ENCODE results near the gene APOE. TPM values are rescaled to one million over a fixed set of nuclear protein-coding genes. Genes with fewer than 3 reads are reported as not detected.

The APOE gene
- total and polyA plus RNA-seq, 2 experiments from 2014 or later = 1,133 to 1,438 TPM

GRCh38 chr19:44897835-44898234 is 7.8 kb upstream of the APOE start:
- Histone ChIP-seq H2AFZ (no peak overlapping the region), H3K79me2 (replicated peaks; ENCODE audit: insufficient read depth) (peaks cover 33% of the 10 kb centered on the region), H3F3A (replicated peaks; ENCODE audit: low read depth) (peaks cover 32% of the 10 kb centered on the region), H3K27me3 (ENCODE audit: insufficient read depth) (no peaks in the 10 kb centered on the region), H4K20me1 (replicated peaks; ENCODE audit: insufficient read depth) (peaks cover 34% of the 10 kb centered on the region), H3K36me3 (ENCODE audit: insufficient read depth) (peaks cover 54% of the 10 kb centered on the region), H3K4me1 (ENCODE audit: insufficient read depth) (no peaks in the 10 kb centered on the region), H3K27ac (ENCODE audit: low read depth) (no peak overlapping the region), H3K4me2 (no peak overlapping the region), H3K4me3 (no peak overlapping the region), H3K9me2 (ENCODE audit: insufficient read depth) (no peaks in the 10 kb centered on the region)
- DNase-seq (ENCODE audit: low spot score) (no peak), ATAC-seq (no peak)
- no peak overlapping the region for H3K27ac Mint-ChIP-seq
- no peak overlapping the region for H3K4me3 Mint-ChIP-seq
- peaks cover 4% of the 10 kb centered on the region; the same call in 1 of the 3 replicates for H3K4me1 Mint-ChIP-seq
- peaks cover 96% of the 10 kb centered on the region for H3K36me3 Mint-ChIP-seq (ENCODE audit: low read depth)
- no peaks in the 10 kb centered on the region; the same call in 2 of the 3 replicates for H3K9me3 Mint-ChIP-seq
- H3K27me3 Mint-ChIP-seq (ENCODE audit: insufficient read depth, low read depth, poor library complexity) = peaks cover 11% of the 10 kb centered on the region
- TF ChIP-seq STAT1 (IDR thresholded peaks at IDR 0.05; ENCODE audit: unreplicated experiment) (no peak), CREB1 (CRISPR knock-in tag; IDR thresholded peaks at IDR 0.05; ENCODE audit: low read depth) (no peak), NANOG (IDR thresholded peaks at IDR 0.05; ENCODE audit: borderline replicate concordance) (no peak), ZNF462 (CRISPR knock-in tag; IDR thresholded peaks at IDR 0.05) (no peak), JUNB (IDR thresholded peaks at IDR 0.05; ENCODE audit: unreplicated experiment) (no peak), REST (IDR thresholded peaks at IDR 0.05; ENCODE audit: unreplicated experiment) (no peak), CTCF (conservative IDR thresholded peaks at IDR 0.05; ENCODE audit: low read depth in 2 of 2) (no peak), POLR2AphosphoS5 (IDR thresholded peaks at IDR 0.05; ENCODE audit: low read depth) (no peak), ZNF331 (CRISPR knock-in tag; IDR thresholded peaks at IDR 0.05; ENCODE audit: low read depth) (no peak)

Data from GM23338 (cell line).